Measurements from ENCODE around the gene NR2C2AP.

DNA sequence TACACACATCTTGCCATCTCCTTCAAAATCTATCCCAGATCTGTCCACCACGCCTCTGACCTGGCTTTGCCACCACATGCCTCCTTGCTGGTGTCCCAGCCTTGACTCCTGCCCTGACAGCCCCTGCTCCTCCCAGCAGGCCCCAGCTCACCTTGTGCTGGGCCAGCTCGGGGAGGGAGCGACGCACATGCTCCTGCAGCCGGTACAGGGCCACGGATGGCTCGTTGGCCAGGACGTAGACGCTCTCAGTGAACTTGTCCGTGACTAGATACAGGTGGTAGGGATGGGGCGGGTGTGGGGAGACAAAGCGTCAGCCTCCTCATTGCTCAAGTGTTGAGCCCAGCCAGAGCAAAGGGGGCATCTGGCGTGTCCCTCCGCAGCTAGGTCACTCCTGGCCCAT, 16.5 kb downstream of the NR2C2AP start:
- no peak for TF ChIP-seq POLR2A (IDR thresholded peaks at IDR 0.05)
- TF ChIP-seq, protein P1, sequence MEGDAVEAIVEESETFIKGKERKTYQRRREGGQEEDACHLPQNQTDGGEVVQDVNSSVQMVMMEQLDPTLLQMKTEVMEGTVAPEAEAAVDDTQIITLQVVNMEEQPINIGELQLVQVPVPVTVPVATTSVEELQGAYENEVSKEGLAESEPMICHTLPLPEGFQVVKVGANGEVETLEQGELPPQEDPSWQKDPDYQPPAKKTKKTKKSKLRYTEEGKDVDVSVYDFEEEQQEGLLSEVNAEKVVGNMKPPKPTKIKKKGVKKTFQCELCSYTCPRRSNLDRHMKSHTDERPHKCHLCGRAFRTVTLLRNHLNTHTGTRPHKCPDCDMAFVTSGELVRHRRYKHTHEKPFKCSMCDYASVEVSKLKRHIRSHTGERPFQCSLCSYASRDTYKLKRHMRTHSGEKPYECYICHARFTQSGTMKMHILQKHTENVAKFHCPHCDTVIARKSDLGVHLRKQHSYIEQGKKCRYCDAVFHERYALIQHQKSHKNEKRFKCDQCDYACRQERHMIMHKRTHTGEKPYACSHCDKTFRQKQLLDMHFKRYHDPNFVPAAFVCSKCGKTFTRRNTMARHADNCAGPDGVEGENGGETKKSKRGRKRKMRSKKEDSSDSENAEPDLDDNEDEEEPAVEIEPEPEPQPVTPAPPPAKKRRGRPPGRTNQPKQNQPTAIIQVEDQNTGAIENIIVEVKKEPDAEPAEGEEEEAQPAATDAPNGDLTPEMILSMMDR (IDR thresholded peaks at IDR 0.05): no peak

All from breast epithelium (tissue), 3 donors.